GM10266 (cell line): ENCODE measurements around the gene PPP2R5D.
"Not testable (repeated sequence)": the region's sequence is repeated elsewhere in the genome, so short reads cannot be mapped to it uniquely, and the experiment has no call there.

Source experiments
- DNase-seq: peaks from one replicate; pipeline ENCODE4 v3.0.0; 2012; ENCODE audit errors: extremely low spot score
- TF ChIP-seq, protein P1 (sequence below): IDR thresholded peaks from 2 replicates; pipeline ENCODE4 v1.5.1; 2012; ENCODE audit warnings: mild to moderate bottlenecking, low read depth; ENCODE audit not compliant: control insufficient read depth, insufficient read depth; ENCODE audit errors: missing control alignments

Gene PPP2R5D

DNA sequence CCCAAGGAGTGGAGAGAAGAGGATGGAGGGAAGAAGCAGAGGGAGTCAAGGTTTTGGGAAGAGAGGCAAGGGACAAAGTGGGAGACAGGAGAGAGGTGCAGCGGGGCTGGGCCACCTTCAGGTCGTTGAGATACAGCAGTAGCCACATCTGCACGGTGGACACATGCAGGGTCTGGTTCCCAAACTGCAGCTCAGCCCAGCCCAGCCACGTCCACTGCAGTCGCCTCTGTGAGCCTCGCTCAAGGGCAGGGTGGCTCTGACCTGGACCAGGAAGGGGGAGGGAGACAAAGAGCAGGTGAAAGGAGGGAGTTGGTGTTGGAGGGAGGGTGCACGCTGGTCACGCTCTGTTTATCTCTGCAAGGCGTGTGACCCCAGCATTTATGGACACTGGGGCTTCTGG lies 54.4 kb downstream of the PPP2R5D start:
- TF ChIP-seq, protein P1, sequence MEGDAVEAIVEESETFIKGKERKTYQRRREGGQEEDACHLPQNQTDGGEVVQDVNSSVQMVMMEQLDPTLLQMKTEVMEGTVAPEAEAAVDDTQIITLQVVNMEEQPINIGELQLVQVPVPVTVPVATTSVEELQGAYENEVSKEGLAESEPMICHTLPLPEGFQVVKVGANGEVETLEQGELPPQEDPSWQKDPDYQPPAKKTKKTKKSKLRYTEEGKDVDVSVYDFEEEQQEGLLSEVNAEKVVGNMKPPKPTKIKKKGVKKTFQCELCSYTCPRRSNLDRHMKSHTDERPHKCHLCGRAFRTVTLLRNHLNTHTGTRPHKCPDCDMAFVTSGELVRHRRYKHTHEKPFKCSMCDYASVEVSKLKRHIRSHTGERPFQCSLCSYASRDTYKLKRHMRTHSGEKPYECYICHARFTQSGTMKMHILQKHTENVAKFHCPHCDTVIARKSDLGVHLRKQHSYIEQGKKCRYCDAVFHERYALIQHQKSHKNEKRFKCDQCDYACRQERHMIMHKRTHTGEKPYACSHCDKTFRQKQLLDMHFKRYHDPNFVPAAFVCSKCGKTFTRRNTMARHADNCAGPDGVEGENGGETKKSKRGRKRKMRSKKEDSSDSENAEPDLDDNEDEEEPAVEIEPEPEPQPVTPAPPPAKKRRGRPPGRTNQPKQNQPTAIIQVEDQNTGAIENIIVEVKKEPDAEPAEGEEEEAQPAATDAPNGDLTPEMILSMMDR: no peak
- no peak for DNase-seq

DNA sequence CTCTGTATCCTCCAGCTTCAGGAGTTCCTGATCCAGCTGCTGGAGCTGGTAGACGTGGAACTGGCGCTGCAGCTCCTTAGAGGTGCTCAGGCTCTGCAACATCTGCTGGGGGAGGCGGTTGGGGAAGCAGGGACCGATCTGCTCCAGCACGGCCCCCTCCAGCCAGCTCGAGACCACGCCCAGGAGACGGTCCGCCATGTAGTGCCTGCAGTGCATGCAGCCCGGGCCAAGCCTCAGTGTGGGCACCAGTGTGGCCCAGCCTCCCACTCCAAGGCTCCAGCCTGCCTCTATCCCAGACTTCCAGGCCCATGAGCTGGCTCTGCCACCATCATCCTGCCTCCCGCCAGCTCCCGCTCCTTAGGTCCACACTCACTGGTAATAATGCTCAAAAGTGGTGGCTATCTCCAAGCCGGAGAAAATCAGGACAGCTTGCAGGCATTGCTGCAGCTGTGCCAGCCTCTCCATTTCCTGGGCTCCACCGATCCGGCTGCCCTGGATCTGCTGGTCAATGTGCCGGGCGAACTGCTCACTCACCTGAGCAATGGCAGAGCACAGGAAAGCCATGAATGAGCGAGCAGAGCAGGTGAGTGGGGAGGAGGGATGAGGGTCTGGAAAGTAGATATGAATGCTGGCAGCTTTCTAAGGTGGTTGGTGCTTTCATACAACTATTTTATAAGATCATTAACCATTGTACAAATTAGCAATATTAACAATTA lies 56.3 kb downstream of the PPP2R5D start:
- no peak for DNase-seq
- TF ChIP-seq, protein P1: no peak

DNA sequence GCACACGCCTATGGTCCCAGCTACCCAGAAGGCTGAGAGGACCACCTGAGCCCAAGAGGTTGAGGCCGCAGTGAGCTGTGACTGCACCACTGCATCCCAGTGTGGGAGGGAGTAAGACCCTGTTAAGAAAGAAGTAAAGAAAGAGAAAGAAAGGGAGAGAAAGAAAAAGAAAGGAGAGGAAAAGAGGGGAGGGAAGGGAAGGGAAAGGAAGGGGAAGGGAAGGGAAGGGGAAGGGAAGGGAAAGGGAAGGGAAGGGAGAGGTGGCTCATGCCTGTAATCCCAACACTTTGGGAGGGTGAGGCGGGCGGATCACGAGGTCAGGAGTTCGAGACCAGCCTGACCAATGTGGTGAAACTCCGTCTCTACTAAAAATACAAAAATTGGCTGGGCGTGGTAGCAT lies 57.1 kb downstream of the PPP2R5D start:
- not testable (repeated sequence) for DNase-seq

DNA sequence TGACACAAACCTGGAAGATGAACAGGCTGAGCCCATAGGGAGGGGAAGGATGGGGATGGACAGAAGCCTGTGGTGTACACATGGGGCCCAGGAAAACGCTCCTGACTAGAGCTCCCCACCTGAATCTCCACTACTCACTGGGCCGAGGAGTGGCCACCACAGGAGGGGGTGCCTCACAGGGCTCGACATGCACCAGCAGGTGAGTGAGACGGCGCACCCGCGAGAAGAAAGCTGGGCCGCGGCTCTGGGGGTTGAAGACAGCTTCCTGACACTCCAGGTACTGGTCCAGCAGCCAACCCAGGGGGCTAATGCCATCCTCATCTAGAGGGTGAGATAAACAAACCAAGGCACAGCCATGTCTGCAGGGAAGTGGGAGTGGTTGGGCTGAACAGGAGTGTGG lies 58.9 kb downstream of the PPP2R5D start:
- no peak for DNase-seq
- TF ChIP-seq, protein P1: no peak

DNA sequence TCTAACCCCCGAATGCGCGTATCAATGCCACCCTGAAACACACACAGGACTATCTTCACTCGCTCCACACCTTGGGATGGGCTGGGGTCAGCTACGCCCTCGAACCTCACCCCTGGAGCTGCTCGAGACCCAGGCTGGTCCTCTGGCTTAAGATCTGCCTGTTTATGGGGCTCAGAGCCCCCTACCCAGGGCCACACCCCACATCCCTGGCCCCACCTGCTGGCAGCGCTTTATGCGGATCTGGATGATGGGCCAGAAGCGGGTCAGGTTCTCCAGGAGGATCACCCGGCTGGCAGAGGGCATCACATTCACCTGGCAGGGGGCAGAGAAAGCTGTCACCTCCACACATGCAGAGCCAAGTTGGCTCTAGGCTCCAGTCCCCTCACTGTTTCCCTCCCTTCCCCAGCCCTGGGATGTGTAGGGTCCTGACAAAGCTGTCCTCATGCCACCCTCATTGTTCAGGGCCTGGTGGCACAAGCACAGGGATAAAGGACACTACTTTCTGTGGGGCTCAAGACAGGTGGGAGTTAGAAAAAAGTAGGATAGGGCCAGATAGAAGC lies 61.1 kb downstream of the PPP2R5D start:
- no peak for DNase-seq
- TF ChIP-seq, protein P1: no peak

DNA sequence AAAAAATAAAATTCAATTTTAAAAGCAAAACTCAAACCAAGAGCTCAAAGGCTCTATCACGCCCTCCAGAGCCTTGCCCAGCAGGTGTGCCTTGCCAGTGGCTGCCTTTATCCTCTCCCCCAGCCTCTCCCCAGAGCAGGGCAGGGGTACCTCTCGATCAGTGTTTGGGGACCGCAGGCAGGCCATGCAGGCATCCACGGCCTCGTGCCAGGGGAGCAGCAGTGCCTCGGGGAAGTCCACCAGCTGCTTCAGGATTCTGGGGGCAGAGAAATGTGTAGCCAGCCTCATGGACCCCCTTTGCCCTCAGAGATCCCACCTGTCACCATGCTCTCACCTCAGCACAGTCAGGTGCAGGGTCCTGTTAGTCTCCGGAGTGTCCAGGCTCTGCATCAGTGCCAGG lies 63.6 kb downstream of the PPP2R5D start:
- DNase-seq: no peak
- TF ChIP-seq, protein P1: no peak

DNA sequence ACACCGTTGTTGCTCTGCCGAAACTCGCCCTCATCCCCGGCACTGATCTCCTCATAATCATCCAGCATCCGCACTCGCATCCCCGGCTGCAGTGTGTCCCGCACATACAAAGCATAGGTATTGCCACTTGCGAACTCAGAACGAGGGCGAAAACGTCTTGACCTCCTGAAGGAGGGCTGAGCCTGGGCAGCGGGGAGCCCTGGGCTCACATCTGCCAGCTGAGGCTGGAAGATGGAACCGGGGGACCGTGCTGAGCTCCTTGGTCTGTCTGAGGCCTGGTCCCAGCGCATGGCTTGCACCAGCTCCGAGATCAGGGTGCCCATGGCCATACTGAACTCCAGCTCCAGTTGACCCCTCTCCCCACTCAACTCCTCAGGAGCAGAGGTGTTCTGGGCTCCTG lies 66.6 kb downstream of the PPP2R5D start:
- DNase-seq: no peak
- TF ChIP-seq, protein P1: no peak

DNA sequence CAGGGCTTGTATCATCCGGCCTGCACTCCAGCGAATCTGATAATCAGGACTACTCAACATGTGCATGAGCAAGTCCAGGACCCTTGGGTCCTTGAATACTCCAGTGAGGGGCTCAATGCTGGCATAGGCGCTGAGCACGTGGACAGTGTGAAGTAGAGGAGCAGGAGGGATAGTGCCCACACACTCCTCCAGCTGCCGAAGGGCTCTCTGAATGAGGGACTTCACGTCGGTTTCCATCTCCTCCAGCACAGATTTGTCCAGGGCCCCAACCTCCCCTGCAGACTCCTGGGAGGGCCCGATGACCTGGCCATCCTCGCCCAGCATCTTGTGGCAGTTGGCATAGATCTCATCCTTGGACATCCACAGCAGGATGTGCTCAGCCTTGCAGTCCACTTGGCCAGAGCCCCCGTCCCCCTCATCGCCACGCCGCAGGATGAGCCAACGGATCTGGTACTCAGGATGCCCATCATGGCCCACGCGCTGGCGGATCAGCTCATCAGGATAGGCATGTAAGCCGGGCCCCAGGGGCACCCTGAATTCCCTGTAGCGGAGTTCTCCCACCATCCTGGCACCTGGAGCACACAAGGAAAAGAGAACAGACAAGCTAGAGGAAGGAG lies 68.0 kb downstream of the PPP2R5D start:
- TF ChIP-seq, protein P1: no peak
- no peak for DNase-seq
